PFSK-1 (cell line): ENCODE measurements around the gene PITRM1.

Experiments
- POLR2AphosphoS5 ChIP-seq: IDR thresholded peaks from 2 replicates; pipeline ENCODE4 v1.6.1; 2012; ENCODE audit warnings: low read depth, mild to moderate bottlenecking, control low read depth, low read length, moderate library complexity
- REST ChIP-seq, 2 experiments: IDR thresholded peaks; 2 replicates each; pipeline versions ENCODE4 v1.6.1 to v1.8.0; 2011 to 2012; ENCODE audit warnings: low read depth in 2 of 2, low read length in 2 of 2, control low read depth in 1 of 2, inconsistent platforms in 1 of 2, mild to moderate bottlenecking in 1 of 2, moderate library complexity in 1 of 2; ENCODE audit not compliant: insufficient read depth in 1 of 2
- SIN3A ChIP-seq: IDR thresholded peaks from 2 replicates; pipeline ENCODE4 v1.6.1; 2012; ENCODE audit warnings: mild to moderate bottlenecking, low read length, moderate library complexity, borderline replicate concordance; ENCODE audit not compliant: insufficient read depth

DNA sequence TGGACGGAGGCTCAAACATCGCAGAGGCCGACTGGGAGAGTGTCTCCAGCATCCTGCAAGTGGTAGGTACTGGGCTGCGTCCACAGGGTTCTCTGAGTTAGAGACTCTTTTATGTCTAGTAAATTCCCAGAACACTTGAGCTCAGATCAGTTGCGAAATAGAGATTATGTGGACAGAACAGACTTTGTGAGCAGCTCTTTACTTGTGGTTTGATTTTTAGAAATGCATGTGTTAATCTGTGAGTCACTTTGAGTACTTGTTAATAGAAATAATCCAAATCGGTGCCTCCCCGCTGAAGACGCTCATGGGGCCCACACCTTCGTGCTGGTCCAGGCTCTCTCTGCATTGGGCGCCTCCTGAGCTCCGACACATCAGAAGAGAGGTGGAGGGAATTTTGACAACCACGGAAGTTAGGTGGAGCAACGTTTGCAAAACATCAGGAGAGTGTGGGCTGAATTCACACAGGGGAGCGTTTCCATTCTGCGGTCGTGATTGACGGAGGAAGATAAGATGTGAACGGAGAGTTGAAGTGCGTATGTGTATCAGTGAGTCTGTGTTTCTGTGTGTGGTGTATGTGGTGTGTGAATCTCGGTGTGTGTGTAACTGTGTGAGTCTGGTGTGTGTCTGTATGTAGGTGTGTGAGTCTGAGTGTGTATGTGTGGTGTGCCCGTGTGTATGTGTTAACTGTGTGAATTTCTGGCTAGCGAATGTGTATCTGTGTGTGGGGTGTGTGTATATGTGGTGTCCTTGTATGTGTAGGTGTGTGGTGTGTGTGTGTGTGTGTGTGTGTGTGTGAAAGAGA is 73.1 kb downstream of the PITRM1 start:
- TF ChIP-seq REST (IDR thresholded peaks at IDR 0.05; ENCODE audit: insufficient read depth in 1 of 2, low read depth in 2 of 2, low read length in 2 of 2) (no peak), SIN3A (no peak), POLR2AphosphoS5 (no peak)
